ENCODE measurements around the gene B4GALT7. TPM values are rescaled to one million over a fixed set of nuclear protein-coding genes. Genes with fewer than 3 reads are reported as not detected.

Gene B4GALT7
- polyA plus RNA-seq, 1 of the 3 experiments (the other 2 are of a cell fraction): 37.5 TPM

GRCh38 chr5:177606071-177607051 lies 6.4 kb downstream of the B4GALT7 start:
- POLR2A ChIA-PET: no interaction called here
- Histone ChIP-seq H4K20me1 (ENCODE audit: insufficient read depth) (no peaks in the 10 kb centered on the region), H3K27me3 (ENCODE audit: insufficient read depth) (no peaks in the 10 kb centered on the region), H2AFZ (ENCODE audit: low read depth) (no peak overlapping the region), H3K4me1 (ENCODE audit: control insufficient read depth in 1 of 2, insufficient read depth in 2 of 2, low read depth in 1 of 2, low read length in 1 of 2) (peaks cover under 1 to 19% of the 10 kb centered on the region in 2 experiments; a peak in 1 of 4 replicates), H3K79me2 (ENCODE audit: insufficient read depth) (peaks cover 8% of the 10 kb centered on the region), H3K4me3 (ENCODE audit: low read depth in 2 of 2, low read length in 1 of 2) (no peak overlapping the region), H3K9ac (no peak overlapping the region), H3K9me2 (no peaks in the 10 kb centered on the region), H3F3A (replicated peaks; ENCODE audit: insufficient read depth) (no peaks in the 10 kb centered on the region), H3K9me3 (no peaks in the 10 kb centered on the region), H3K27ac (ENCODE audit: low read depth in 2 of 2, low read length in 1 of 2) (no peak overlapping the region), H3K36me3 (replicated peaks in 1 of 2; ENCODE audit: control insufficient read depth in 1 of 2, insufficient read depth in 2 of 2, low read length in 1 of 2) (peaks cover 0 to 22% of the 10 kb centered on the region in 2 experiments), H3K4me2 (no peak overlapping the region)
- WGBS (ENCODE audit: low lambda C conversion rate): 87% methylated on average over 22 of the region's 22 CpGs
- DNase-seq: no peak
- TF ChIP-seq EZH2phosphoT487 (IDR thresholded peaks at IDR 0.05; ENCODE audit: borderline replicate concordance, low read depth) (no peak), ZBTB33 (IDR thresholded peaks at IDR 0.05; ENCODE audit: borderline replicate concordance, low read depth) (no peak), JUND (IDR thresholded peaks at IDR 0.05) (no peak), MXI1 (IDR thresholded peaks at IDR 0.05; ENCODE audit: low read depth, low read length) (no peak), POLR2AphosphoS5 (IDR thresholded peaks at IDR 0.05; ENCODE audit: low read depth, low read length) (no peak), EP300 (IDR thresholded peaks at IDR 0.05; ENCODE audit: borderline replicate concordance in 1 of 2, low read depth in 1 of 2, low read length in 1 of 2) (no peak), TAF1 (IDR thresholded peaks at IDR 0.05; ENCODE audit: borderline replicate concordance, low read depth, low read length) (no peak), FOSL2 (IDR thresholded peaks at IDR 0.05; ENCODE audit: borderline replicate concordance, low read depth) (no peak), SMC3 (IDR thresholded peaks at IDR 0.05; ENCODE audit: low read depth, low read length) (no peak), GATA2 (CRISPR knock-in tag; IDR thresholded peaks at IDR 0.05) (no peak), YY1 (IDR thresholded peaks at IDR 0.05; ENCODE audit: low read depth) (no peak), NRF1 (IDR thresholded peaks at IDR 0.05; ENCODE audit: low read depth, low read length) (no peak), ELF1 (IDR thresholded peaks at IDR 0.05) (no peak), MEF2A (IDR thresholded peaks at IDR 0.05; ENCODE audit: borderline replicate concordance, low read depth) (no peak), FOXM1 (IDR thresholded peaks at IDR 0.05; ENCODE audit: low read depth) (no peak), RAD21 (IDR thresholded peaks at IDR 0.05; ENCODE audit: low read length) (no peak), USF1 (IDR thresholded peaks at IDR 0.05; ENCODE audit: borderline replicate concordance, low read depth) (no peak), NFIC (IDR thresholded peaks at IDR 0.05; ENCODE audit: borderline replicate concordance) (no peak), PBX3 (IDR thresholded peaks at IDR 0.05) (no peak), CTCF (IDR thresholded peaks at IDR 0.05) (no peak)
- CTCF ChIA-PET: interaction anchor here (1.9 to 2.2 kb wide), 2 partner anchors 7 to 12 kb away, joined by 6 to 11 read pairs; partner anchors contain the start of gene B4GALT7
